TTC549 (cell line): ENCODE data around the gene PTPRD.

Source experiments
- FAIRE-seq: peaks from 2 replicates; lab custom pipeline; 2012; peaks lifted over from hg19 to GRCh38; lab: Jason Lieb, UNC

Gene PTPRD

GRCh38 chr9:8762479-8763085 lies 1850.2 kb downstream of the PTPRD start:
- no peak for FAIRE-seq

DNA sequence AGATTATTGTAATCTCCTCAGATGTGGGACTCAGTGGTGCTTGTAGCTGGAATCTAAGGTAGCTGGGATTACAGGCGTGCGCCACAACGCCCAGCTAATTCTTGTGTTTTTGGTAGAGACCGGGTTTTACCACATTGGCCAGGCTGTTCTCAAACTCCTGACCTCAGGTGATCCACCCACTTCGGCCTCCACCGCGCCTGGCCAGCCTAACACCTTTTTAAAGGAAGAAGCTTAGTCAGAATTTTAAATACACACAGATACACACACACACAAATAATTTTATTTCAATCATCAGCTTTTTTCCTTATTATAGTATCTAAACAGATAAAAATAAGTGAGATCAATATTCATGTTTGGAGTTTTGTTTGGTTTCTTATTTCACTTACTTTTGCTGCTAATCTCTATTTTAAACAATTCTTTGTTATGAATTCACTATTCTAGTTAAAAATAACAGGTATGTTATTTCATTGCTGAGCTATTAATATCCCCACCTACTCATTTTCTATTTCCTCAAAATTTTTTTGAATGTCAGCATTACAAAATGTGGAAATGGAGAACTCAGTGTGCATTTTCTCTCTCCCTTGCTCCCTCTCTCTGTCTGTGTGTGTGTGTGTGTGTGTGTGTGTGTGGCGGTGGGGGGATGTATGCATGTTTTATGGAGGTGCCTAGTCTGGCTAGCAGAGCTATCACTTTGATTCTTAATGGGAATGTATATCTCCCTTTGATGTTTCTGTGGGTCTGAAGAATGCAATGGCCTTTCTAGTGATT lies 1852.6 kb downstream of the PTPRD start:
- FAIRE-seq, result no peak

DNA sequence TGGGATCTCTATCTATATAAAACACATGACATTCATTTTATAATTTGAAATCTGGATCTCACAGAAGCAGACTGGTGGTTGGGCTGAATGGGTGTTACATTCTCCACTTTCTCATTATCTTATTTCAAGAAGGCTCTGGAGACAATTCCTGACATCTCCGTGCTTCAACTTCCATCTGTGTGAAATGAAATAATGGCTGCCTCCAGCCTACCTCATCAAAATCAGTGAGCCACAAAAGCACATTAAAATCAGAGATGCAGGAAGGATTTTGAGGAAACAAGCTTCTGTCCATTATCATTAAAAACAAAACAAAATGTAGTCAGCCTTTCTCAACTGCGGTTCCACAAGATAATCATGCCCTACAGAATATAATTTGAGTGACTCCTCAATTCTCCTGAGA lies 1854.9 kb downstream of the PTPRD start:
- FAIRE-seq, result no peak

DNA sequence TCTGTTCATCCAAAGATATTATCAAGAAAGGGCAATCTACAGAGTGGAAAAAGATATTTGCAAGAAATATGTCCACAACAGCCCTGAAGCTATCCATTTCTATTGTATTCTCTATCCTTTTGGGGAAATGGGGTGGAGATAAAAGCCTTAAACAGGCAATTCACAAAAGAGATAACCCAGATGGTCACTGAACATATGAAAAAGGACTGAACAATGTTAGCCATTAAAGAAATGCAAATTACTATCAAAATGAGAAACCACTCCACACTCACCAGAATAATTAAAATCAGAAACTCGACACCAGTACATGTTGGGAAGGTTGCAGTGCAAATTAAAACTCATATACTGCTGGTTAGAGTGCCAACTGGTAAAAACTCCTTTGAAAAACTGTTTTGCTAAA lies 1858.1 kb downstream of the PTPRD start:
- FAIRE-seq, result no peak

DNA sequence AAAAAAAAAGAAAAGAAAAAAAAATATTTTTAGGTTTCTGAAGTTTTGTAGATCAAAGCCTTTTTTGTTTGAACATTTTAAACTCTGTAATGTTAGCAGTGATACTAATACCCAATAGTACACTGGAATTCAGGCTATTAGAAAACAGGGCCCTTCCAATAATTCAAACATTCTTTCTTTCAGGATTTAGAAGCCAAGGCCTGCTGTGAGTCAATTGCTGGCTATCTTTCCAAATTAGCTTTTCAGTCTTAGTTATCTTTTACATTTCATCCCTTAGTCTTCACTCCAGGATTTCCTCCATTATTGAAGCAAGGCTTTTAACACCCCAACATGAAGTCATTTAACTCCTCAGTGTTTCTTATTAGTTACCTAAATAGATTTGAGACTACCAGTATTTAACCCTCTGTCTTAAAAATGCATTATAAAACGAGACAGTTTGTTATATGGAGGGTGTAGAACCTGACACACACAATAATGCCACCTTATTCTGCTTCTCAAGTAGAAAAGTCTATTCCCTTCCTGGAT lies 1861.3 kb downstream of the PTPRD start:
- no peak for FAIRE-seq

GRCh38 chr9:8750639-8751051 lies 1862.2 kb downstream of the PTPRD start:
- no peak for FAIRE-seq

GRCh38 chr9:8745347-8745746 lies 1867.5 kb downstream of the PTPRD start:
- no peak for FAIRE-seq

DNA sequence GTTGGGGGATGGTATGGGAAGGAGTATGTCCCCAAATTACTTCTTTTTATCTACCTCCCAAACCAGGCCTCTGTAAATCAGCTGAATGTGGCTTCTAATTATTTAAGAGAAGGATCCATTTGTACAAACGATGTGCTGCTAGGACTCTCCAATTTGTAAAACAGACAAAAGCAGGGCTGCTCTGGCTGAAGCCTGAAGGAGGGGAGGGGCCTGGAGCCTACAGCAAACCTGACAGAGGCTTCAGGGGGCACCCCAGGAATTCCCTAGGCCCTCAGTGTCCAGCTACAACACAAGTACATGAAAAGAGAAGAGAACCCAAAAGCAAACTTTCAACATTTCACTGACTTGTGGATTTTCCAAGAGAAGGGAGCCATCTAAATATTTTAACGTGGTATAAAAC lies 1873.9 kb downstream of the PTPRD start:
- FAIRE-seq, result no peak

GRCh38 chr9:8736805-8737204 lies 1876.0 kb downstream of the PTPRD start:
- FAIRE-seq, result no peak

GRCh38 chr9:8734760-8735159 lies 1878.0 kb downstream of the PTPRD start:
- no peak for FAIRE-seq

DNA sequence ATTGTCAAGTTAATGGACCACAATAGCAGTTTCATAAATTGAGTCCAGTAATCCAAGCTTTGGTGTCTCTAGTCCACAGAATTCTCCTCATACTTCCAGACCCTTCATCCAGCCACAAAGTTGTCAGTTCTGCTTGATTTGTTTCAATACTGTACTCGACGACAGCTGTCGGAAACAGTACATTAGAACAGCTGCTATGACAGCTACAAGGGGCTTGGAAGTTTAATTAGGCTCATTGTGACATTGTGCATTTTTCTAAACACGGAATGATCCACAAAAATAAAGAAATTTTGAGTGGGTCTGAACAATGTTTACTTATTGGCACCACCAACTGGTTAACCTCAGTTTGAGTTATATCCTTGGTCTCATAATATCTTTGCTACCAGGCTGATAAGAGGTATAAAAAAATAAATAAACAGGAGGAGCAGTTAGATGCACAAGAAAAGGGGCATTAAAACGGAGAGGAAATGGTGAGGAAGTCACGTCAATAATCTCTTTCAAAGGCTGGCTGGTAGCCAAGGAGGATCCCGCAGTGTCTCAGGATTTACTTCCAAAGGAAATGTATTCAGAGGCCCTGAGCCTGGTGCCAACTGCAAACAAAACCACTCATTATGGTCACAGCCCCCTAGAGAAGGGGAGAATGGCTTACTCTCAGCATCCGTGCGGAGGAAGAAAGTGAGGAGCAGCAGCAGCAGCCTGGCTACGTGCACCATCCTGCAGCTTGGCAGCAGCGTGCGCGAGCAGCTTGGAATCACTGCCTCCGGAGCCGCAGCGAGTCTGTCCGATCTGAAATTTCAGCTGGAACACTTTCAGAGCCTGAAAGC lies 1879.5 kb downstream of the PTPRD start:
- no peak for FAIRE-seq

GRCh38 chr9:8732367-8733075 lies 1880.3 kb downstream of the PTPRD start:
- FAIRE-seq, result no peak

DNA sequence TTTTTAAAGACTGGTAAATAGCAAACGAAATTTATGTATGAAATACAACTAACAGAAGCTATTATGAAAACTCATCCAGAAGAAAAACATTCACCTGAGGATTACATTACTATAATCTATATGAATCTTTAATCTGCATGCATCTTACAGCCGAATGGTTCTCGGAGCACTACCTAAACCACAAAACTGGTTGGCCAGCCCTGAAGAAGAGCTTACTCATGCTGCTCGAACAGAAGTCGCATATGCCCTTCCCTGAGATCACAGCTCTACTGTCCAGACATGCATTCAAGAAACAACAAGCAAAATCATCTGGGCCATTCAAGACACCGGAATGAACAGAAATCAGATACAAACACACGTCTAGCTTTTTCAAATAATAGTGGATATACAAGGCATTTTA lies 1882.2 kb downstream of the PTPRD start:
- FAIRE-seq, result no peak

DNA sequence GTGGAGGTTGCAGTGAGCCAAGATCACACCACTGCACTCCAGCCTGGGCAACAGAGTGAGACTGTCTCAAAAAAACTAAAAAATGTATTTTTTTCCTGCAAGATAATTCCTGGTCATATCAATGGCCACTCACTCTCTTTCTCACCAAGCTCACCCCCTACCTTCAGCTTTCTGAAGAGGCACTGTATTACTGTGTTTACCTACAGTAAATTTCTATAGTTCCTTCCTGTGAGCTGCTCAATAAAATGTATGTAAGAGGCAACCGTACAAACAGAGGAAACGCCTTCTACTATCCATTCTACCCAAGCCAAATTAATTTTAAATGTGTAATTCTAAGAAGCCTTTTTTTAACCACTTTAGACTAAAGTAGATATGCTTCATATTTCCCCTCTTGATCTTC lies 1883.9 kb downstream of the PTPRD start:
- FAIRE-seq, result no peak

- no peak for FAIRE-seq
Observed at GRCh38 chr9:8727191-8727590, 1885.6 kb downstream of the PTPRD start.

DNA sequence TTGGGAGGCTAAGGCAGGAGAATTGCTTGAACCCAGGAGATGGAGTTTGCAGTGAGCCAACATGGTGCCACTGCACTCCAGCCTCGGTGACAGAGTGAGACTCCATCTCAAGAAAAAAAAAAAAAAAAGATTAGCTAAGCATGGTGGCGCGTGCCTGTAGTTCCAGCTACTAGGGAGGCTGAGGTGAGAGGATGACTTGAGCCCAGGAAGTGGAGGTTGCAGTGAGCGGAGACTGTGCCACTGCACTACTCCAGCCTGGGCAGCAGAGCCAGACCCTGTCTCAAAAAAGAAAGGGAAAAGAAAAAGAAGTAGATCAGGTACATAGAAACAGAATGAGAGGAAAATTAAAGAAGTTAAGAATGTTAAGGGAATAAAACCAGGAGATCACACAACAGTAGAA lies 1886.1 kb downstream of the PTPRD start:
- FAIRE-seq, result no peak

- no peak for FAIRE-seq
Observed at GRCh38 chr9:8725635-8726034, 1887.2 kb downstream of the PTPRD start.

DNA sequence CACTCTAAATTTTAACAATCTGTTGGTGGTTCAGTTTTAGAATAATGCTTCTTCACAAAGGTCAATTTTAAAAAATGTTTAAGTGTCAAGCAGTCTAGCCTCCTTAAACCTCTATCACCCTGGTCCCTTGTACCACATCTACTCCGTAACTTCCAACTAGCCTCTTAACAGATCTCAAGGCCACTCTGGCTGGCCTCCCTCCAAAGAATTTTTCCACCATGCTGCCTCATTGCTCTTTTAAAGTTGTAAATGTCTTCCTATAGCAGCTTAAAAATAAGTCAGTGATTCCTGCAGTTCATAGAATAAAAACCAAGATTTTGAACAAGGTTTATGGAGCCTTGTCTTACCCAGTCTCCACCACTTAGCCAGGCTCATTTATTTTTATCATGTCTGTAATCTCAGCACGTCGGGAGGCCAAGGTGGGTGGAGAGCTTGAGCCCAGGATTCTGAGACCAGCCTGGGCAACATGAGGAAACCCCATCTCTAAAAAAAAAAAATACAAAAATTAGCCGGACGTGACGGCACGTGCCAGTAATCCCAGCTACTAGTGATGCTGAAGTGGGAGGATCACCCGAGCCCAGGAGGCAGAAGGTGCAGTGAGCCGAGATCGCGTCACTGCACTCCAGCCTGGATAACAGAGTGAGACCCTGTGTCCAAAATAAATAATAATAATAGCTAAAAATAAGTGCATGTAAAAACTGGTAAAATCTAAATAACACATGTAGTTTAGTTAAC lies 1888.4 kb downstream of the PTPRD start:
- no peak for FAIRE-seq

DNA sequence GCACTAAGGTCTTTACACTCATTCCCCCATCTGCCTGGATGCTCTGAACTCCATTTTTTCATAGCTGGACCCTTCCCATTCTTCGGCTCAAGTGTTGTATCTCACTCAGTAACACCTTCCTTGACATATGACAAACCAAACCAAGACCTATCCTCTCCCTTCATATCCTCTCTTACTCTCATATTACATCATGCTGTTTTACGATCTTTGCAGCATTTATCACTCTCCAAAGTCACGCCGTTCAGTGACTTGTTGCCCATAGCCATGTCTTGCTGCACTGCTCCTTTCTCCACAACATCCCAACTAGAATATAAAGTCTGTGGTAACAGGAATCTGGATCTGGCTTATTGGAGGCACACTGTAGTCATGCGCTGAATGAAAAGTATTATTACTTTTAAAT lies 1889.6 kb downstream of the PTPRD start:
- no peak for FAIRE-seq

- FAIRE-seq, result no peak
Observed at GRCh38 chr9:8719833-8720486, 1892.8 kb downstream of the PTPRD start.

DNA sequence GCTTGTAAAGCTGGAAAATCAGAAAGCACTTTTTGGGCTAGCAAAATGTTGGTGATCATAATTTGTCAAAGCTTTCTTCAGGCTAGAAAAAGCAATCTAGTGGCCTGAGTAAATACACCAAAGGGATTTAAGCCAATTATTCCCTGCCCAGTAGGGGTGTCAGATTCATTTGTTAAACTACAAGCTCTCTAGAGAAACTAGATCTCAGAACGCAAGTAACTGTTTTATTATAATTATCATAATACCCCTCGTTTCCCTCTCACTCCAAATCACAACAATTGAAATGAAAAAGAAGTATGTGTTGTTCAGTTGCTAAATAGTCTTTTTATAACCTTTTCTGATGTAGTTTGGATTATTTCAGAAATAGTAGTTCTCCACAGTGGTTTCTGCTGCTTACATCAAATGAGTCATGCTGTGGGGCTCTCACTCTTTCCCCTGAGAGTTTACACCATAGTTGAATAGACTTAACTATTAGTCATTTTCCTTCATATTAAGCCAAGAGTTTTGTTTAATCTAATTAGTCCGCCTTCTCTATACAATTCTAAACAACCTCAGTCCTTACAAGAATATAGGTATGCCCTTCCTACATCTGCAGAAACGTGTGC lies 1894.6 kb downstream of the PTPRD start:
- FAIRE-seq, result no peak
